ENCODE data around the gene IGSF21. TPM values are rescaled to one million over a fixed set of nuclear protein-coding genes. Genes with fewer than 3 reads are reported as not detected.

IGSF21 gene
- total and polyA plus RNA-seq, 10 of the 15 experiments (the other 5 are each of a cell fraction or from before 2014, with no cell fraction given) = 0.03 to 0.49 TPM; not detected in 8

- H3K9ac ChIP-seq (ENCODE audit: control insufficient read depth, insufficient read depth, low read length) = no peak overlapping the region
- no peaks in the 10 kb centered on the region for H3K36me3 ChIP-seq (ENCODE audit: control insufficient read depth in 2 of 2, insufficient read depth in 2 of 2, low read length in 1 of 2)
- H3K79me2 ChIP-seq (ENCODE audit: control insufficient read depth, insufficient read depth, low read length) = no peaks in the 10 kb centered on the region
- no peaks in the 10 kb centered on the region for H3K27me3 ChIP-seq (replicated peaks in 1 of 2; ENCODE audit: control insufficient read depth in 2 of 2, insufficient read depth in 2 of 2, low read length in 1 of 2)
- ChIA-PET RAD21 (ENCODE audit: unreplicated experiment) (no interaction called here), SMC1A (ENCODE audit: uncharacterized antibody, unreplicated experiment) (no interaction called here), POLR2A (no interaction called here), CTCF (no interaction called here)
- no peak overlapping the region for H3K4me2 ChIP-seq (ENCODE audit: control insufficient read depth, insufficient read depth)
- no peak overlapping the region for H2AFZ ChIP-seq (ENCODE audit: control insufficient read depth, low read depth, low read length)
- no peak for TF ChIP-seq TCF3 (IDR thresholded peaks at IDR 0.05; ENCODE audit: borderline replicate concordance, insufficient read depth, low read depth, low read length)
- no peak for TF ChIP-seq FOS (IDR thresholded peaks at IDR 0.05; ENCODE audit: borderline replicate concordance, extremely low read depth, insufficient read length)
- no peak for TF ChIP-seq MEF2B (IDR thresholded peaks at IDR 0.05; ENCODE audit: partially characterized antibody, poor library complexity, severe bottlenecking)
- TF ChIP-seq IKZF1 (conservative IDR thresholded peaks at IDR 0.05) = no peak
- no peak for TF ChIP-seq NRF1 (conservative IDR thresholded peaks at IDR 0.05; ENCODE audit: low read depth, low read length)
- no peak for TF ChIP-seq ZNF687 (IDR thresholded peaks at IDR 0.05)
- TF ChIP-seq CEBPB (IDR thresholded peaks at IDR 0.05; ENCODE audit: borderline replicate concordance in 1 of 2, low read depth in 2 of 2, low read length in 2 of 2) = no peak
- TF ChIP-seq NFXL1 (IDR thresholded peaks at IDR 0.05; ENCODE audit: borderline replicate concordance) = no peak
- TF ChIP-seq SMARCA5 (IDR thresholded peaks at IDR 0.05) = no peak
- no peak for TF ChIP-seq BMI1 (IDR thresholded peaks at IDR 0.05; ENCODE audit: borderline replicate concordance)
- no peak for TF ChIP-seq BHLHE40 (IDR thresholded peaks at IDR 0.05; ENCODE audit: borderline replicate concordance in 1 of 2, low read depth in 2 of 2, low read length in 1 of 2)
- TF ChIP-seq ZSCAN29 (IDR thresholded peaks at IDR 0.05) = no peak
- TF ChIP-seq ZNF384 (IDR thresholded peaks at IDR 0.05; ENCODE audit: borderline replicate concordance, low read depth, low read length) = no peak
- TF ChIP-seq MEF2A (IDR thresholded peaks at IDR 0.05; ENCODE audit: insufficient read depth, low read depth, low read length) = no peak
- TF ChIP-seq NFYB (IDR thresholded peaks at IDR 0.05; ENCODE audit: insufficient read depth, low read depth, low read length) = no peak
- no peak for TF ChIP-seq BCL3 (IDR thresholded peaks at IDR 0.05; ENCODE audit: borderline replicate concordance, insufficient read depth, low read depth, low read length, poor library complexity, severe bottlenecking)
- no peak for TF ChIP-seq BCL11A (IDR thresholded peaks at IDR 0.05; ENCODE audit: low read depth, low read length)
- TF ChIP-seq FOXM1 (IDR thresholded peaks at IDR 0.05; ENCODE audit: low read depth, low read length) = no peak
- TF ChIP-seq SUPT20H (IDR thresholded peaks at IDR 0.05; ENCODE audit: borderline replicate concordance, control insufficient read depth, low read depth, low read length) = no peak
- intact Hi-C loops (cut with micrococcal nuclease; ENCODE audit: unreplicated experiment) = no loop called here
- in situ Hi-C loops (cut with MboI) = no loop called here
- H3K9me3 ChIP-seq (replicated peaks; ENCODE audit: control insufficient read depth, insufficient read depth, low read length) = no peaks in the 10 kb centered on the region; the same call in 2 of the 3 replicates
- DNase-seq (ENCODE audit: low read depth, low spot score) (no peak), FAIRE-seq (no peak), ATAC-seq (no peak)
- 0% methylated on average over 1 of the region's 1 CpG for WGBS (ENCODE audit: insufficient coverage, insufficient replicate concordance, low lambda C conversion rate, missing lambda C conversion rate)
- no TSS peak for BruUV-seq (replicated peaks)
- H3K27ac ChIP-seq (ENCODE audit: control insufficient read depth, insufficient read depth) = no peak overlapping the region
- H3K4me3 ChIP-seq = no peak overlapping the region
- H4K20me1 ChIP-seq (ENCODE audit: control insufficient read depth, insufficient read depth) = no peaks in the 10 kb centered on the region
- H3K4me1 ChIP-seq (ENCODE audit: control insufficient read depth, insufficient read depth, low read length) = no peaks in the 10 kb centered on the region
Measured at GRCh38 chr1:18426580-18426979, 319.0 kb downstream of the IGSF21 start.

Measured in GM12878 (cell line).